ENCODE data around the gene NLGN4X.

DNA sequence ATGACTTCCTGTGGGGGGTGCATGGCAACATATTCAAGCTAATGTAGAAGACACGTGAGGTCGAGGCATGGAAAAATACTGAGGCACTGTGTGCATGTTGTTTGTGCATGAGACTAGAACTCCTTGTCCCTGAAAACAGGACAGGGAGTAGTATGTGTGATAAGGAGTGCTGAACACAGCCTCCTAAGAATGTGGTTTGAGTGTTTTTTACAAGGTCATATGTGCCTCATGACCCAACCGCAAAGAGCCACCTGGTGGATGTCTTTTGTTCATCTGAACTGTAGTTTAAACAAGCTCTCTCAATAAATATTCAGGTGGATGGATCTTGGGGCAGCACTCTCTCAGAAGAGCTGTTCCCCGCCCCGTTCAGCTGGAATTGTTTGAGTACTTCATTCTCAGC, 226.6 kb downstream of the NLGN4X start:
- TF ChIP-seq BHLHE40 (IDR thresholded peaks at IDR 0.05; ENCODE audit: borderline replicate concordance) (no peak), FOXK2 (IDR thresholded peaks at IDR 0.05) (no peak), L3MBTL2 (conservative IDR thresholded peaks at IDR 0.05) (no peak), NFRKB (IDR thresholded peaks at IDR 0.05) (no peak)
- TF ChIP-seq, protein P1, sequence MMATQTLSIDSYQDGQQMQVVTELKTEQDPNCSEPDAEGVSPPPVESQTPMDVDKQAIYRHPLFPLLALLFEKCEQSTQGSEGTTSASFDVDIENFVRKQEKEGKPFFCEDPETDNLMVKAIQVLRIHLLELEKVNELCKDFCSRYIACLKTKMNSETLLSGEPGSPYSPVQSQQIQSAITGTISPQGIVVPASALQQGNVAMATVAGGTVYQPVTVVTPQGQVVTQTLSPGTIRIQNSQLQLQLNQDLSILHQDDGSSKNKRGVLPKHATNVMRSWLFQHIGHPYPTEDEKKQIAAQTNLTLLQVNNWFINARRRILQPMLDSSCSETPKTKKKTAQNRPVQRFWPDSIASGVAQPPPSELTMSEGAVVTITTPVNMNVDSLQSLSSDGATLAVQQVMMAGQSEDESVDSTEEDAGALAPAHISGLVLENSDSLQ (IDR thresholded peaks at IDR 0.05), result no peak
